ENCODE data around the gene DAAM2. TPM values are rescaled to one million over a fixed set of nuclear protein-coding genes. Genes with fewer than 3 reads are reported as not detected.

Gene DAAM2
- total RNA-seq, 4 donors from 2014 or later: 15.7 to 31.6 (median 20.7) TPM

GRCh38 chr6:39843305-39844020 lies 51.3 kb downstream of the DAAM2 start:
- in situ Hi-C loops (cut with MboI; ENCODE audit: low pct_ligation_motif_present in 1 of 4, low pct_unique_long_range_greater_than_20kb in 1 of 4, low sequenced_read_pairs in 3 of 4): no loop called here
- Histone ChIP-seq H3K27ac (no peak overlapping the region), H3K36me3 (no peaks in the 10 kb centered on the region), H3K4me3 (no peak overlapping the region), H3K27me3 (no peaks in the 10 kb centered on the region), H3K9me3 (no peaks in the 10 kb centered on the region), H3K4me1 (peaks cover 0 to 15% (median 8%) of the 10 kb centered on the region in 4 donors)
- intact Hi-C loops (cut with DNase I; ENCODE audit: low total_unique reads): no loop called here
- 85 to 89% methylated on average over 4 to 12 of the region's 12 CpGs for WGBS, 2 donors (ENCODE audit: low coverage in 1 of 2)
- no peak for DNase-seq
- TF ChIP-seq EP300 (IDR thresholded peaks at IDR 0.05; ENCODE audit: low read depth): no peak
- no peak for TF ChIP-seq POLR2A (IDR thresholded peaks at IDR 0.05)
- TF ChIP-seq POLR2AphosphoS5 (IDR thresholded peaks at IDR 0.05): no peak
- TF ChIP-seq CTCF (IDR thresholded peaks at IDR 0.05): no peak

GRCh38 chr6:39844866-39845265 lies 52.7 kb downstream of the DAAM2 start:
- no peak overlapping the region for H3K27ac ChIP-seq
- H3K4me1 ChIP-seq: peaks cover 3 to 16% (median 6%) of the 10 kb centered on the region in 4 donors
- WGBS, 2 donors (ENCODE audit: low coverage in 1 of 2): 100% methylated on average over 1 of the region's 1 CpG; no CpG with 5 or more reads in 1 of the 2 donors

GRCh38 chr6:39847221-39847620 lies 55.0 kb downstream of the DAAM2 start:
- in situ Hi-C loops (cut with MboI; ENCODE audit: low pct_ligation_motif_present in 1 of 4, low pct_unique_long_range_greater_than_20kb in 1 of 4, low sequenced_read_pairs in 3 of 4): no loop called here

More at GRCh38 chr6:39844866-39845265, 52.7 kb downstream of the DAAM2 start:
- no peak for TF ChIP-seq POLR2AphosphoS5 (IDR thresholded peaks at IDR 0.05)
- Histone ChIP-seq H3K36me3 (no peaks in the 10 kb centered on the region), H3K9me3 (no peaks in the 10 kb centered on the region), H3K4me3 (no peak overlapping the region), H3K27me3 (no peaks in the 10 kb centered on the region)
- no peak for DNase-seq
- in situ Hi-C loops (cut with MboI; ENCODE audit: low pct_ligation_motif_present in 1 of 4, low pct_unique_long_range_greater_than_20kb in 1 of 4, low sequenced_read_pairs in 3 of 4): no loop called here
- intact Hi-C loops (cut with DNase I; ENCODE audit: low total_unique reads): no loop called here

GRCh38 chr6:39848171-39848570 lies 56.0 kb downstream of the DAAM2 start:
- DNase-seq: no peak
- peak overlapping the region in 3 of 4 donors; percentile 16 to 21 (median 18) for H3K27ac ChIP-seq
- H3K36me3 ChIP-seq: no peaks in the 10 kb centered on the region
- intact Hi-C loops (cut with DNase I; ENCODE audit: low total_unique reads): no loop called here
- in situ Hi-C loops (cut with MboI; ENCODE audit: low pct_ligation_motif_present in 1 of 4, low pct_unique_long_range_greater_than_20kb in 1 of 4, low sequenced_read_pairs in 3 of 4): no loop called here
- TF ChIP-seq EP300 (IDR thresholded peaks at IDR 0.05; ENCODE audit: low read depth): no peak
- no peak for TF ChIP-seq POLR2A (IDR thresholded peaks at IDR 0.05)
- no peak for TF ChIP-seq CTCF (IDR thresholded peaks at IDR 0.05)
- no peak for TF ChIP-seq POLR2AphosphoS5 (IDR thresholded peaks at IDR 0.05)
- no peaks in the 10 kb centered on the region for H3K27me3 ChIP-seq
- H3K4me3 ChIP-seq: no peak overlapping the region
- H3K4me1 ChIP-seq: peaks cover 5 to 40% (median 7%) of the 10 kb centered on the region in 4 donors
- H3K9me3 ChIP-seq: no peaks in the 10 kb centered on the region
- WGBS, 2 donors (ENCODE audit: low coverage in 1 of 2): 67 to 72% methylated on average over 3 to 4 of the region's 4 CpGs

More at GRCh38 chr6:39847221-39847620, 55.0 kb downstream of the DAAM2 start:
- no peak for DNase-seq
- no peaks in the 10 kb centered on the region for H3K27me3 ChIP-seq
- TF ChIP-seq POLR2AphosphoS5 (IDR thresholded peaks at IDR 0.05): no peak
- TF ChIP-seq CTCF (IDR thresholded peaks at IDR 0.05): no peak
- no peak for TF ChIP-seq POLR2A (IDR thresholded peaks at IDR 0.05)
- TF ChIP-seq EP300 (IDR thresholded peaks at IDR 0.05; ENCODE audit: low read depth): no peak
- no peak overlapping the region for H3K4me3 ChIP-seq
- peaks cover 5 to 37% (median 7%) of the 10 kb centered on the region in 4 donors for H3K4me1 ChIP-seq
- no peaks in the 10 kb centered on the region for H3K9me3 ChIP-seq
- 51% methylated on average over 10 of the region's 10 CpGs; no CpG with 5 or more reads in 1 of the 2 donors for WGBS, 2 donors (ENCODE audit: low coverage in 1 of 2)
- intact Hi-C loops (cut with DNase I; ENCODE audit: low total_unique reads): no loop called here
- H3K36me3 ChIP-seq: no peaks in the 10 kb centered on the region
- peak overlapping the region in 1 of 4 donors; percentile 17 for H3K27ac ChIP-seq
